ENCODE data around the gene APAF1.

DNA sequence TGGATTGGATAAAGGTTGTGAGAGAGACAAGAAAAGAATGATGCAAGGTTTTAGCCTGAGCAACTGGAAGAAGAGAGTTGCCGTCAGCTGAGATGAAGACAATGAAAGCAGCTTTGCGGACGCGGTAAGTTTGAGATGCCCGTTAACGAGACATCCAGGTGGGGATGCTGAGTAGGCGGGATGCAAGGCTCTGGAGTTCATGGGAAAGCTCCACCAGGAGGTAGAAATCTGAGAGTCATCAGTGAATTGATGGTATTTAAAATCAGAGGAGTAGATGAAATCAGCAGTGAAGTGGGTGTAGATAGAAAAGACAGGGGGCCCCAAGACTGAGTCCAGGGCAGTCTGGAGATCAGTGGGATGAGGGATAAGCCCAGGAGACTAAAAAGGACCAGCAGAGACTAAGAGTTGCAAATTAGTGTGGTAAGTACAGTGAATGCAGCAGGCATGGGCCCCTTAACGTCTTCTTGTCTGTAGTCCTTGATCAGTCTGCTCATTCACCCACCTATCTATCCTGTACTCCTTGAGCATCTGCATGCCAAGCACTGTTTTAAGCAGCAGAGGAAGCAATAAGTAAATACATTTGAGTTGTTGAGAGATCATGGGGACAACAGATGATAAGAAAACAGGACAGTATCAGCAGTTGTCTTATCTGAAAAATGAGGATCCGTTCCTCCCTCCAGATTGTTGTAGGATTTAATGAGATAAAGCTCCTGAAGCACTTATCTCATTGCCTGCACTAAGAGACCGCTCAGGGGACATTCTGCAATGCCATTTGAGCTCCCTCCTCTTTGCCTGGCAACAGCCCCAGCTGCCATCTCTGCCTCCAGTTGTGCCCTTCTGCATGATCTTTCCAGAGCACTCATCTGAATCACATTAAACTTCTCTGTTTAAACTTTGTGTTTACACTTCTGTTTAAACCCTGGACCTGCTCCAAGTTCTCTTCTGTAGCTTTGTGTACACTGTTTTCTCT, 91.5 kb downstream of the APAF1 start:
- TF ChIP-seq, protein P1, sequence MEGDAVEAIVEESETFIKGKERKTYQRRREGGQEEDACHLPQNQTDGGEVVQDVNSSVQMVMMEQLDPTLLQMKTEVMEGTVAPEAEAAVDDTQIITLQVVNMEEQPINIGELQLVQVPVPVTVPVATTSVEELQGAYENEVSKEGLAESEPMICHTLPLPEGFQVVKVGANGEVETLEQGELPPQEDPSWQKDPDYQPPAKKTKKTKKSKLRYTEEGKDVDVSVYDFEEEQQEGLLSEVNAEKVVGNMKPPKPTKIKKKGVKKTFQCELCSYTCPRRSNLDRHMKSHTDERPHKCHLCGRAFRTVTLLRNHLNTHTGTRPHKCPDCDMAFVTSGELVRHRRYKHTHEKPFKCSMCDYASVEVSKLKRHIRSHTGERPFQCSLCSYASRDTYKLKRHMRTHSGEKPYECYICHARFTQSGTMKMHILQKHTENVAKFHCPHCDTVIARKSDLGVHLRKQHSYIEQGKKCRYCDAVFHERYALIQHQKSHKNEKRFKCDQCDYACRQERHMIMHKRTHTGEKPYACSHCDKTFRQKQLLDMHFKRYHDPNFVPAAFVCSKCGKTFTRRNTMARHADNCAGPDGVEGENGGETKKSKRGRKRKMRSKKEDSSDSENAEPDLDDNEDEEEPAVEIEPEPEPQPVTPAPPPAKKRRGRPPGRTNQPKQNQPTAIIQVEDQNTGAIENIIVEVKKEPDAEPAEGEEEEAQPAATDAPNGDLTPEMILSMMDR (conservative IDR thresholded peaks at IDR 0.05; ENCODE audit: low read length): no peak
- no peak for TF ChIP-seq EZH2phosphoT487 (IDR thresholded peaks at IDR 0.05; ENCODE audit: borderline replicate concordance, low read depth, low read length)

Data from OCI-LY7 (cell line).